NB4 (cell line): ENCODE measurements around the gene MYOCD.

Experiments used
- CTCF ChIP-seq: IDR thresholded peaks from one replicate; pipeline ENCODE4 v1.5.1; 2012; ENCODE audit warnings: low read depth, low read length
- POLR2A ChIP-seq: IDR thresholded peaks from 2 replicates; pipeline ENCODE4 v1.6.1; 2011; ENCODE audit warnings: mild to moderate bottlenecking; ENCODE audit not compliant: insufficient read length; ENCODE audit errors: extremely low read depth

- TF ChIP-seq CTCF (no peak), POLR2A (no peak)
These were observed 43.4 kb downstream of the MYOCD start for GRCh38 chr17:12709063-12709462.
